NB4 (cell line): ENCODE results near the gene GPC5.

Source experiments
- DNase-seq: peaks from one replicate; pipeline ENCODE4 v3.0.0; 2010; ENCODE audit warnings: low read depth
- H3K4me3 ChIP-seq: one replicate; pipeline ENCODE4 v1.5.1; 2011; ENCODE audit warnings: mild to moderate bottlenecking, low read depth, low read length, moderate library complexity
- MAX ChIP-seq: IDR thresholded peaks from 2 replicates; pipeline ENCODE4 v1.6.1; 2011; ENCODE audit warnings: low read depth, low read length
- MYC ChIP-seq: IDR thresholded peaks from 2 replicates; pipeline ENCODE4 v1.6.1; 2011; ENCODE audit warnings: low read depth, low read length
- POLR2A ChIP-seq: IDR thresholded peaks from 2 replicates; pipeline ENCODE4 v1.6.1; 2011; ENCODE audit warnings: mild to moderate bottlenecking; ENCODE audit not compliant: insufficient read length; ENCODE audit errors: extremely low read depth
- TF ChIP-seq, protein P1 (sequence below): IDR thresholded peaks from one replicate; pipeline ENCODE4 v1.5.1; 2012; ENCODE audit warnings: low read depth, low read length

The GPC5 gene

DNA sequence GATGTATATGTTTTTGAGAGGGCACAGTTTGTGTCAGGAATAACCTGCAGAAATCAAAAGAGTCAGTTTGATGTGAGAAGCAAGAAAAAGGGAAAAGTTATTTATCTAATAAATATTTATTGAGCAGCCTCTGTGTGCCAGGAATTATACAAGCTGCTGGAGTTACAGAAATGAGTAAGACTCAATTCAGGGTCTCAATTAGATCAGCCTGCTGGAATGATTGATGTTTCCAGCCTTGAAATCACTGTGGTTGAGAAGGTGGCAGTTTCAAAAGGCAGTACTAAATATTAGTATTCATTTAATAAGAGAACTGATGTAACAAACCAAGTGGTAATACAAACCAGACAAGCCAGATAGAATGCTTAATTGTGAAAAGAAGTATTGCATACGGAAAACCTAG lies 1045.8 kb downstream of the GPC5 start:
- H3K4me3 ChIP-seq = no peak overlapping the region
- no peak for DNase-seq
- no peak for TF ChIP-seq MYC
- TF ChIP-seq POLR2A = no peak
- no peak for TF ChIP-seq MAX

- TF ChIP-seq MAX (no peak), POLR2A (no peak)
- DNase-seq = no peak
- H3K4me3 ChIP-seq = no peak overlapping the region
These were observed 1052.6 kb downstream of the GPC5 start for GRCh38 chr13:92451060-92451459.

DNA sequence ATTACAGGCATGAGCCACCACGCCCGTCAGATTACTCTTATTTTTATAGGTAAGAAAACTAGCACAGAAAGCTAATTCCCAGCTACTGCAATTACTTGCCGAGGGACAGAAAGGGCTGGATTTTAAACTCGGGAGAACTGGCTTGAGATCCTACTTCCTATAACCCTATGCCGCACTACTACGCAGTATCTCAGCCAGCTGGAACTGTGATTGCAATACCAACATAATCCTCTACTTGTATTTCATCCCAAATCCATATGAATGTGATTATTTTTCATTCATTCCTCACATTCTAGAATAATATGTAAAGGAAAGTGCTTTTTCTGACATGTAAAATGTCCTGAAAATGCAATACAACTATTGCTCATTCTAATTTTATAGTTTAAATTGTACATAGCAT lies 1054.4 kb downstream of the GPC5 start:
- H3K4me3 ChIP-seq = no peak overlapping the region
- no peak for DNase-seq
- no peak for TF ChIP-seq MYC
- TF ChIP-seq, protein P1, sequence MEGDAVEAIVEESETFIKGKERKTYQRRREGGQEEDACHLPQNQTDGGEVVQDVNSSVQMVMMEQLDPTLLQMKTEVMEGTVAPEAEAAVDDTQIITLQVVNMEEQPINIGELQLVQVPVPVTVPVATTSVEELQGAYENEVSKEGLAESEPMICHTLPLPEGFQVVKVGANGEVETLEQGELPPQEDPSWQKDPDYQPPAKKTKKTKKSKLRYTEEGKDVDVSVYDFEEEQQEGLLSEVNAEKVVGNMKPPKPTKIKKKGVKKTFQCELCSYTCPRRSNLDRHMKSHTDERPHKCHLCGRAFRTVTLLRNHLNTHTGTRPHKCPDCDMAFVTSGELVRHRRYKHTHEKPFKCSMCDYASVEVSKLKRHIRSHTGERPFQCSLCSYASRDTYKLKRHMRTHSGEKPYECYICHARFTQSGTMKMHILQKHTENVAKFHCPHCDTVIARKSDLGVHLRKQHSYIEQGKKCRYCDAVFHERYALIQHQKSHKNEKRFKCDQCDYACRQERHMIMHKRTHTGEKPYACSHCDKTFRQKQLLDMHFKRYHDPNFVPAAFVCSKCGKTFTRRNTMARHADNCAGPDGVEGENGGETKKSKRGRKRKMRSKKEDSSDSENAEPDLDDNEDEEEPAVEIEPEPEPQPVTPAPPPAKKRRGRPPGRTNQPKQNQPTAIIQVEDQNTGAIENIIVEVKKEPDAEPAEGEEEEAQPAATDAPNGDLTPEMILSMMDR = no peak
- TF ChIP-seq POLR2A = no peak
- TF ChIP-seq MAX = no peak

DNA sequence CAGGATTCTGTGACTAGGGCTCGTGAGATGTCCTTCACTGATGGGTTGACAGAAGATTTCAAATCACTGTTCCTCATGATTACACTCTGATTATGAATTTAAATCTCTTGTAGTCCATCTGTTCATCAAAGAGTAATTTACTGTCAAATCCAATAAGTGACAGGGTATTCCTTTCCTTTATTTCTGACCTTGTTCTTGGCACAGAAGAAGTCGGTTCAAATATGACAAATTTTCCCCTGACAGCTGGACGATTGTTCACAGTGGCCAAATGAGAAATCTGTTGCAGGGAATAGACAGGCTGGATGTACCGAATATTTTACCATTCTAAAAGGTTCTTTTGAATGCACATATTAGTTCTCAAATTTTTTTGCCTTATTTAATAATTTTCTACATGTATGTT lies 1060.9 kb downstream of the GPC5 start:
- no peak overlapping the region for H3K4me3 ChIP-seq
- TF ChIP-seq POLR2A = no peak
- no peak for DNase-seq

DNA sequence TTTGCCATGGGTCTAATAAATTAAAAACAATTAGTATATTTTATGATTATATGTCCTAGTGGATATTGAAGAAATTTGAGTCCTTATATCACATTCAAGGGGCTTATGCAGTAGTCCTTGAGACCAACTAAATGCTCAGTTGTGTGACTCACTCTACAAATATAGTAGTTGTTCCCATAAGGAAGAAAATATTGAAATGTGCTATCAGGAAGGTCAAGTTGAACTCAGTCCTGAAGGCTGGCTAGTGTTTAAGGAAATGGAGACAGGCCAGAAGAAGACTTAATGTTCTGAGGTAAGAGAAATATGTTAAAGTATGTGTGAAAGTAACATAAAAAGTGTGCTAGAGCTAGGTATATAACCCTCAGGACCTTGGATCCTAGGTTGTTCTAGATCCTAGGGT lies 1062.1 kb downstream of the GPC5 start:
- no peak for DNase-seq
- no peak overlapping the region for H3K4me3 ChIP-seq
- TF ChIP-seq, protein P1 = no peak
- no peak for TF ChIP-seq POLR2A
- TF ChIP-seq MAX = no peak
- TF ChIP-seq MYC = no peak

GRCh38 chr13:92461402-92461801 lies 1063.0 kb downstream of the GPC5 start:
- H3K4me3 ChIP-seq = no peak overlapping the region
- TF ChIP-seq POLR2A = no peak

DNA sequence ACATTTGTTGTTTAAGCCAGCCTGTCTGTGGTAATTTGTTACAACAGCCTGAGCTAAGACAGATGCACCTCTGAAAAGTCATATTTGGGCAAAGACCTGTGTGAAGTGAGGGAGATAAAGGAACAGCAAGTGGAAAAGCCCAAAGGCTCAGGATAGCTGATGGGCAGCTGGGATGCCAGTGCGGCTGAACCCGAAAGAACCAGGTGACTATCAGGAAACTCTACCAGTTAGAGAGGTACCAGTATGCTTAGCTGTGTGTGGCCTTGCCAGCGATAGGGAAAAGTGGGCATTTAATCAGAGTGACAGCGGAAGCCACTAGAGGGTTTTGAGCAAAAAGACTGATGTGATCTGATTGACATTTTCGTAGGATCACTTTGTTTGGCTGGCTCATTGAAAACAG lies 1063.4 kb downstream of the GPC5 start:
- TF ChIP-seq MYC (no peak), POLR2A (no peak), MAX (no peak)
- TF ChIP-seq, protein P1 = no peak
- no peak overlapping the region for H3K4me3 ChIP-seq
- DNase-seq = no peak

More at GRCh38 chr13:92461402-92461801, 1063.0 kb downstream of the GPC5 start:
- DNase-seq = no peak

DNA sequence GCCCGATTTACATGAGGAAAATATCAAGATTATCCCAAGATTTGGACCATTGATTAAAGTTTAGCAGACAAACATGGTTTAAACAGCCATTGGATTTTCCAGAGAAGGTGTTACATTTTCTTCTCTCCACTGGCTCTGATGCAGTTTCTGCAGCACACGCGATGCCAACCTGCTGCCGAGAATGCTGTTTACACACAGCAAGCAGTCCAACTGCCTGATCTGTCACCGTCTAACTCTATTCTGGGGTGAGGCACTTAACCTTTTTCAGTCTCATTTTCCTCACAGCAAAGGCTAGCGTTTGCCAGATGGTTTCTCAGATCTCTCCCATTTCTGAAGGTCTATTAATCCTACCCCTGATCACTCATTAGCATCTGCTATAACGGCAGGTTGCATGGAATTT lies 1064.7 kb downstream of the GPC5 start:
- no peak overlapping the region for H3K4me3 ChIP-seq

More for the DNA sequence above, 1064.7 kb downstream of the GPC5 start:
- DNase-seq = no peak
- TF ChIP-seq MAX (no peak), POLR2A (no peak)
- TF ChIP-seq, protein P1 = no peak
